CD14-positive monocyte (primary cell): ENCODE results near the gene IGFBP7. TPM values are rescaled to one million over a fixed set of nuclear protein-coding genes. Genes with fewer than 3 reads are reported as not detected.

Experiments
- DNase-seq, 3 donors: peaks; one replicate each; pipeline ENCODE4 v3.0.0-alpha.2; 2011 to 2022
- H2AFZ ChIP-seq: 2 replicates; pipeline ENCODE4 v1.6.0; 2012; ENCODE audit warnings: mild to moderate bottlenecking, low read depth, low read length, inconsistent platforms; ENCODE audit not compliant: insufficient read depth, poor library complexity, severe bottlenecking
- H3K27ac ChIP-seq, 2 donors: 1 replicate in 1 of 2; 2 replicates in 1 of 2; pipeline ENCODE4 v1.5.1; 2012 to 2013; ENCODE audit warnings: low read length in 2 of 2, control low read depth in 1 of 2, inconsistent platforms in 1 of 2, low read depth in 1 of 2, mild to moderate bottlenecking in 1 of 2
- H3K27me3 ChIP-seq, 2 donors: one replicate each; pipeline versions ENCODE4 v1.6.0 to v1.6.1; 2011 to 2013; ENCODE audit warnings: low read length in 2 of 2; ENCODE audit not compliant: control insufficient read depth in 2 of 2, insufficient read depth in 2 of 2
- H3K36me3 ChIP-seq, 2 donors: replicated peaks in 1 of 2; 1 replicate in 1 of 2; 2 replicates in 1 of 2; pipeline versions ENCODE4 v1.5.1 to v1.6.1; 2012 to 2013; ENCODE audit warnings: low read length in 2 of 2, control low read depth in 1 of 2, inconsistent platforms in 1 of 2, mild to moderate bottlenecking in 1 of 2; ENCODE audit not compliant: insufficient read depth in 2 of 2, control insufficient read depth in 1 of 2
- H3K4me1 ChIP-seq, 2 donors: 1 replicate in 1 of 2; 2 replicates in 1 of 2; pipeline versions ENCODE4 v1.5.1 to v1.6.1; 2012 to 2013; ENCODE audit warnings: low read length in 2 of 2, control low read depth in 1 of 2, inconsistent platforms in 1 of 2, mild to moderate bottlenecking in 1 of 2, moderate library complexity in 1 of 2; ENCODE audit not compliant: insufficient read depth in 2 of 2, control insufficient read depth in 1 of 2
- H3K4me2 ChIP-seq: replicated peaks from 2 replicates; pipeline ENCODE3; 2012; ENCODE audit warnings: low read length, moderate library complexity, mild to moderate bottlenecking; ENCODE audit not compliant: poor library complexity, severe bottlenecking; ENCODE audit errors: extremely low read depth
- H3K4me3 ChIP-seq, 3 experiments: fragments of 200-600 bp in 1 of 3; sonication (generic) in 1 of 3; replicated peaks in 1 of 3; 1 replicate in 2 of 3; 2 replicates in 1 of 3; pipeline ENCODE4 v1.5.1; 2011 to 2013; ENCODE audit warnings: low read length in 3 of 3, mild to moderate bottlenecking in 3 of 3, control low read depth in 2 of 3, low read depth in 2 of 3, inconsistent platforms in 1 of 3, moderate library complexity in 1 of 3
- H3K79me2 ChIP-seq: 2 replicates; pipeline ENCODE4 v1.6.0; 2012; ENCODE audit warnings: mild to moderate bottlenecking, control low read depth, inconsistent platforms, low read length, moderate library complexity; ENCODE audit not compliant: insufficient read depth
- H3K9ac ChIP-seq: 2 replicates; pipeline ENCODE4 v1.6.0; 2017; ENCODE audit warnings: low read length, mild to moderate bottlenecking; ENCODE audit not compliant: insufficient read depth, poor library complexity, severe bottlenecking
- H3K9me3 ChIP-seq, 2 donors: replicated peaks in 1 of 2; 1 replicate in 1 of 2; 2 replicates in 1 of 2; pipeline versions ENCODE4 v1.5.1 to v1.6.1; 2012 to 2013; ENCODE audit warnings: low read length in 2 of 2, control low read depth in 1 of 2; ENCODE audit not compliant: control insufficient read depth in 1 of 2, insufficient read depth in 1 of 2
- H4K20me1 ChIP-seq: 2 replicates; pipeline ENCODE4 v1.6.0; 2012; ENCODE audit warnings: mild to moderate bottlenecking, low read length, control low read depth, moderate library complexity; ENCODE audit not compliant: insufficient read depth
- H3K27ac Mint-ChIP-seq, 7 donors: one replicate each; pipeline ENCODE4 v1.8.0; 2020; ENCODE audit warnings: mild to moderate bottlenecking in 7 of 7, mixed read lengths in 7 of 7, moderate library complexity in 6 of 7, inconsistent platforms in 2 of 7
- H3K27me3 Mint-ChIP-seq, 3 donors: one replicate each; pipeline ENCODE4 v1.8.0; 2021 to 2022; ENCODE audit warnings: low read depth in 3 of 3, mild to moderate bottlenecking in 3 of 3, mixed read lengths in 3 of 3, moderate library complexity in 3 of 3, inconsistent platforms in 1 of 3
- H3K36me3 Mint-ChIP-seq, 2 donors: one replicate each; pipeline ENCODE4 v1.8.0; 2020; ENCODE audit warnings: mixed read lengths in 2 of 2, inconsistent platforms in 1 of 2, mild to moderate bottlenecking in 1 of 2
- H3K4me1 Mint-ChIP-seq: one replicate; pipeline ENCODE4 v1.8.0; 2020; ENCODE audit warnings: mild to moderate bottlenecking, mixed read lengths
- H3K4me3 Mint-ChIP-seq, 2 donors: one replicate each; pipeline ENCODE4 v1.8.0; 2020; ENCODE audit warnings: mild to moderate bottlenecking in 2 of 2, mixed read lengths in 2 of 2, moderate library complexity in 1 of 2
- H3K9me3 Mint-ChIP-seq, 7 donors: one replicate each; pipeline ENCODE4 v1.8.0; 2020 to 2022; ENCODE audit warnings: mixed read lengths in 7 of 7, mild to moderate bottlenecking in 6 of 7, moderate library complexity in 6 of 7, inconsistent platforms in 2 of 7
- CTCF ChIP-seq: fragments of 200-600 bp; IDR thresholded peaks from one replicate; pipeline ENCODE4 v1.8.0; 2022; ENCODE audit warnings: antibody characterized with exemption, mild to moderate bottlenecking
- WGBS: methylation state at CpG from one replicate; pipeline ENCODE4 v1.1.5; 2013; ENCODE audit warnings: missing lambda C conversion rate; ENCODE audit not compliant: insufficient coverage; 5-methylcytosine and 5-hydroxymethylcytosine counted together
- intact Hi-C, 2 donors: fragments of 100-400 bp; cut with micrococcal nuclease; formaldehyde crosslinking; loops; one replicate each; pipeline versions ENCODE4 v1.15.0 to v1.15.1; 2023
- polyA plus RNA-seq, 3 donors: library from polyadenylated mRNA; depleted of rRNA in 1 of 3; unstranded in 2 of 3; stranded (reverse) in 1 of 3; fragments of 300-500 nt in 2 of 3; fragments of >200 nt in 1 of 3; fragmentation: Illumina TruSeq in 2 of 3; gene quantifications; 1 replicate in 2 of 3; 2 replicates in 1 of 3; pipeline ENCODE4 v1.2.3, GENCODE V29; 2012 to 2021

IGFBP7 gene
- polyA plus RNA-seq, 3 donors, result 23.1 to 53.1 (median 46.9) TPM

GRCh38 chr4:57149833-57150232, 39.6 kb upstream of the IGFBP7 start:
- H3K4me1 Mint-ChIP-seq, result peaks cover 9% of the 10 kb centered on the region
- no peak overlapping the region for H3K27ac Mint-ChIP-seq
- intact Hi-C loops, result no loop called here
- H3K4me3 Mint-ChIP-seq, result no peak overlapping the region
- no peak for DNase-seq
- Histone ChIP-seq H3K4me1 (peaks cover 8 to 10% of the 10 kb centered on the region in 2 donors), H3K36me3 (no peaks in the 10 kb centered on the region), H3K9ac (no peak overlapping the region), H3K79me2 (no peaks in the 10 kb centered on the region), H2AFZ (no peak overlapping the region), H3K27ac (no peak overlapping the region), H3K4me3 (no peak overlapping the region), H3K9me3 (no peaks in the 10 kb centered on the region), H3K4me2 (no peak overlapping the region), H4K20me1 (no peaks in the 10 kb centered on the region), H3K27me3 (no peaks in the 10 kb centered on the region)
- 100% methylated on average over 2 of the region's 2 CpGs for WGBS
- no peaks in the 10 kb centered on the region for H3K36me3 Mint-ChIP-seq
- H3K9me3 Mint-ChIP-seq, result peaks cover 0 to 5% (median 0%) of the 10 kb centered on the region in 7 donors
- TF ChIP-seq CTCF, result no peak
- peaks cover 0 to 6% (median 0%) of the 10 kb centered on the region in 3 donors for H3K27me3 Mint-ChIP-seq

GRCh38 chr4:57148831-57149505, 38.8 kb upstream of the IGFBP7 start:
- H3K27me3 Mint-ChIP-seq, result peaks cover 0 to 1% (median 0%) of the 10 kb centered on the region in 3 donors
- H3K27me3 ChIP-seq, result no peaks in the 10 kb centered on the region
- no peaks in the 10 kb centered on the region for H3K36me3 Mint-ChIP-seq
- H3K4me3 Mint-ChIP-seq, result no peak overlapping the region
- no peaks in the 10 kb centered on the region for H3K79me2 ChIP-seq
- TF ChIP-seq CTCF, result no peak
- DNase-seq, result no peak
- no peak overlapping the region for H3K27ac Mint-ChIP-seq
- H3K9me3 ChIP-seq, result no peaks in the 10 kb centered on the region
- no peak overlapping the region for H3K27ac ChIP-seq
- intact Hi-C loops, result no loop called here
- no peak overlapping the region for H3K9ac ChIP-seq
- H3K36me3 ChIP-seq, result no peaks in the 10 kb centered on the region
- no peak overlapping the region for H2AFZ ChIP-seq
- H4K20me1 ChIP-seq, result no peaks in the 10 kb centered on the region
- no peak overlapping the region for H3K4me2 ChIP-seq
- no peak overlapping the region for H3K4me3 ChIP-seq
- H3K4me1 ChIP-seq, result peaks cover 2% of the 10 kb centered on the region in 2 donors
- H3K4me1 Mint-ChIP-seq, result peaks cover 3% of the 10 kb centered on the region
- H3K9me3 Mint-ChIP-seq, result peaks cover 0 to 5% (median 0%) of the 10 kb centered on the region in 7 donors
- WGBS, result 92% methylated on average over 1 of the region's 1 CpG
